ENCODE results near the gene CCT4.

DNA sequence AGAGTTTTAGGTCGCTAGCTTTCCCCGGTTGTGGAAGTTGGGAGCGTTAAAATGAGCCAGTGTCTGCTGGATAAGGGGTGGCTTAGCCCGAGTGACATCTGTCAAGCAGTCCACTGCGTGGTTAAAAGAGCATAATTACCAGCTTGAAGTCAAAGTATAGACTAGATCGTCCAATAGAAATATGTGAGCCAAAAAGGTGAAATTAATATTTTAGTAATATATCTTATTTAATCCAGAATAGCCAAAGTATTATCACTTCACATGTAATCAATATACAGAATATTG lies 17.7 kb upstream of the CCT4 start:
- TF ChIP-seq, protein P1, sequence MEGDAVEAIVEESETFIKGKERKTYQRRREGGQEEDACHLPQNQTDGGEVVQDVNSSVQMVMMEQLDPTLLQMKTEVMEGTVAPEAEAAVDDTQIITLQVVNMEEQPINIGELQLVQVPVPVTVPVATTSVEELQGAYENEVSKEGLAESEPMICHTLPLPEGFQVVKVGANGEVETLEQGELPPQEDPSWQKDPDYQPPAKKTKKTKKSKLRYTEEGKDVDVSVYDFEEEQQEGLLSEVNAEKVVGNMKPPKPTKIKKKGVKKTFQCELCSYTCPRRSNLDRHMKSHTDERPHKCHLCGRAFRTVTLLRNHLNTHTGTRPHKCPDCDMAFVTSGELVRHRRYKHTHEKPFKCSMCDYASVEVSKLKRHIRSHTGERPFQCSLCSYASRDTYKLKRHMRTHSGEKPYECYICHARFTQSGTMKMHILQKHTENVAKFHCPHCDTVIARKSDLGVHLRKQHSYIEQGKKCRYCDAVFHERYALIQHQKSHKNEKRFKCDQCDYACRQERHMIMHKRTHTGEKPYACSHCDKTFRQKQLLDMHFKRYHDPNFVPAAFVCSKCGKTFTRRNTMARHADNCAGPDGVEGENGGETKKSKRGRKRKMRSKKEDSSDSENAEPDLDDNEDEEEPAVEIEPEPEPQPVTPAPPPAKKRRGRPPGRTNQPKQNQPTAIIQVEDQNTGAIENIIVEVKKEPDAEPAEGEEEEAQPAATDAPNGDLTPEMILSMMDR (IDR thresholded peaks at IDR 0.05; ENCODE audit: low read depth, low read length, poor library complexity, severe bottlenecking) = no peak
- no peak for TF ChIP-seq EZH2phosphoT487 (IDR thresholded peaks at IDR 0.05; ENCODE audit: borderline replicate concordance, low read length)

All from DOHH2 (cell line).